ENCODE results near the gene C1orf232. TPM values are rescaled to one million over a fixed set of nuclear protein-coding genes. Genes with fewer than 3 reads are reported as not detected.

Gene C1orf232
- total RNA-seq, 1 experiment from 2014 or later = not detected

GRCh38 chr1:26177182-26177684 is 8.5 kb upstream of the C1orf232 start, which contains the start of gene CNKSR1:
TSS of gene CNKSR1 (plus strand) at chr1:26177491. CDS start at chr1:26177548, 57 bp downstream.
- TF ChIP-seq, protein P1, sequence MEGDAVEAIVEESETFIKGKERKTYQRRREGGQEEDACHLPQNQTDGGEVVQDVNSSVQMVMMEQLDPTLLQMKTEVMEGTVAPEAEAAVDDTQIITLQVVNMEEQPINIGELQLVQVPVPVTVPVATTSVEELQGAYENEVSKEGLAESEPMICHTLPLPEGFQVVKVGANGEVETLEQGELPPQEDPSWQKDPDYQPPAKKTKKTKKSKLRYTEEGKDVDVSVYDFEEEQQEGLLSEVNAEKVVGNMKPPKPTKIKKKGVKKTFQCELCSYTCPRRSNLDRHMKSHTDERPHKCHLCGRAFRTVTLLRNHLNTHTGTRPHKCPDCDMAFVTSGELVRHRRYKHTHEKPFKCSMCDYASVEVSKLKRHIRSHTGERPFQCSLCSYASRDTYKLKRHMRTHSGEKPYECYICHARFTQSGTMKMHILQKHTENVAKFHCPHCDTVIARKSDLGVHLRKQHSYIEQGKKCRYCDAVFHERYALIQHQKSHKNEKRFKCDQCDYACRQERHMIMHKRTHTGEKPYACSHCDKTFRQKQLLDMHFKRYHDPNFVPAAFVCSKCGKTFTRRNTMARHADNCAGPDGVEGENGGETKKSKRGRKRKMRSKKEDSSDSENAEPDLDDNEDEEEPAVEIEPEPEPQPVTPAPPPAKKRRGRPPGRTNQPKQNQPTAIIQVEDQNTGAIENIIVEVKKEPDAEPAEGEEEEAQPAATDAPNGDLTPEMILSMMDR (IDR thresholded peaks at IDR 0.05; ENCODE audit: insufficient read depth in 1 of 2, low read depth in 1 of 2, low read length in 1 of 2, severe bottlenecking in 1 of 2, unreplicated experiment in 1 of 2) = peak; percentile 16 to 53
- H3K27me3 Mint-ChIP-seq (ENCODE audit: insufficient read depth, unreplicated experiment) = no peaks in the 10 kb centered on the region
- no peaks in the 10 kb centered on the region for H3K9me3 Mint-ChIP-seq (ENCODE audit: unreplicated experiment)
- H3K4me3 ChIP-seq (ENCODE audit: low read depth, low read length) = peak within 1 kb of the TSS; percentile 49
- peaks cover 7% of the 10 kb centered on the region for H3K4me1 Mint-ChIP-seq (ENCODE audit: low read depth, unreplicated experiment)
- no peaks in the 10 kb centered on the region for H3K9me3 ChIP-seq
- no peaks in the 10 kb centered on the region for H3K4me1 ChIP-seq
- ChIA-PET CTCF (interaction anchor here (0.9 to 2.6 kb wide), 7 partner anchors 7 to 240 kb away, joined by 3 to 18 read pairs (median 4); partner anchors contain the start of genes CEP85 and ZNF593), POLR2A (interaction anchor here (1.3 kb wide), 1 partner anchor 57 kb away, joined by 4 read pairs; the partner anchor contains the start of gene CEP85)
- H3K36me3 ChIP-seq (ENCODE audit: control insufficient read depth, insufficient read depth, low read length) = peaks cover 1% of the 10 kb centered on the region; the same call in 1 of the 2 replicates
- intact Hi-C loops (cut with micrococcal nuclease; ENCODE audit: unreplicated experiment) = no loop called here
- no TSS peak for BruUV-seq (replicated peaks)
- H3K27ac Mint-ChIP-seq (ENCODE audit: unreplicated experiment) = peak within 1 kb of the TSS; percentile 87
- H3K27me3 ChIP-seq (replicated peaks; ENCODE audit: control insufficient read depth, insufficient read depth, low read length) = no peaks in the 10 kb centered on the region
- H3K36me3 Mint-ChIP-seq (ENCODE audit: insufficient read depth, unreplicated experiment) = no peaks in the 10 kb centered on the region
- H3K4me3 Mint-ChIP-seq (ENCODE audit: unreplicated experiment) = peak within 1 kb of the TSS; percentile 85
- peak; percentile 79 to 82 for DNase-seq

DNA sequence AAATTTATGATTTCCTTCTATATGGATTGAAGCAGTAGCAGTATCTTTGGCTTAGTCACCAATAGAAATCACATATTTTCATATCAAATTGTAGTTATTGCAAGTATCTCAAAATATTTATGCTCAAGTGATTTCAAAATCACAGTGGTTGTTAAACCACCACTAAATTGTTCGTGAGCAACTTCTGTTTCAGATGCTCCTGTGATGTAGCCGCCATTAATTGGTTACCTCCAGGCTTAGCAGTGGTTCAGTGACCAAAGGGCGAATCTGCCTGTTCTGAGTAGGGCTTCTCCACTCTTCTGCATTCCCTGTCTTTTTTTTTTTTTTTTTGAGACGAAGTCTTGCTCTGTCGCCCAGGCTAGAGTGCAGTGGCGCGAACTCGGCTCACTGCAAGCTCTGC is 6.6 kb upstream of the C1orf232 start:
- Histone ChIP-seq H3K36me3 (ENCODE audit: control insufficient read depth, insufficient read depth, low read length) (no peaks in the 10 kb centered on the region), H3K4me1 (no peaks in the 10 kb centered on the region), H3K4me3 (ENCODE audit: low read depth, low read length) (no peak overlapping the region), H3K27me3 (replicated peaks; ENCODE audit: control insufficient read depth, insufficient read depth, low read length) (no peaks in the 10 kb centered on the region), H3K9me3 (no peaks in the 10 kb centered on the region)
- TF ChIP-seq, protein P1 (IDR thresholded peaks at IDR 0.05; ENCODE audit: insufficient read depth in 1 of 2, low read depth in 1 of 2, low read length in 1 of 2, severe bottlenecking in 1 of 2, unreplicated experiment in 1 of 2) = no peak
- CTCF ChIA-PET = no interaction called here
- DNase-seq = no peak
- POLR2A ChIA-PET = no interaction called here
- Mint-ChIP-seq H3K27ac (ENCODE audit: unreplicated experiment) (no peak overlapping the region), H3K9me3 (ENCODE audit: unreplicated experiment) (no peaks in the 10 kb centered on the region), H3K4me3 (ENCODE audit: unreplicated experiment) (no peak overlapping the region), H3K27me3 (ENCODE audit: insufficient read depth, unreplicated experiment) (no peaks in the 10 kb centered on the region), H3K4me1 (ENCODE audit: low read depth, unreplicated experiment) (peaks cover 7% of the 10 kb centered on the region), H3K36me3 (ENCODE audit: insufficient read depth, unreplicated experiment) (peaks cover 4% of the 10 kb centered on the region)
- intact Hi-C loops (cut with micrococcal nuclease; ENCODE audit: unreplicated experiment) = no loop called here
- BruUV-seq (replicated peaks) = no TSS peak

- no peak within 1 kb of the TSS for H3K27ac Mint-ChIP-seq (ENCODE audit: unreplicated experiment)
- no peaks in the 10 kb centered on the region for H3K4me1 Mint-ChIP-seq (ENCODE audit: low read depth, unreplicated experiment)
- DNase-seq = no peak
- POLR2A ChIA-PET = no interaction called here
- CTCF ChIA-PET = no interaction called here
- no TSS peak for BruUV-seq (replicated peaks)
- no peaks in the 10 kb centered on the region for H3K27me3 ChIP-seq (replicated peaks; ENCODE audit: control insufficient read depth, insufficient read depth, low read length)
- intact Hi-C loops (cut with micrococcal nuclease; ENCODE audit: unreplicated experiment) = no loop called here
- peak within 1 kb of the TSS; percentile 79 for H3K4me3 Mint-ChIP-seq (ENCODE audit: unreplicated experiment)
- H3K36me3 ChIP-seq (ENCODE audit: control insufficient read depth, insufficient read depth, low read length) = no peaks in the 10 kb centered on the region
- H3K4me1 ChIP-seq = no peaks in the 10 kb centered on the region
- H3K4me3 ChIP-seq (ENCODE audit: low read depth, low read length) = peak within 1 kb of the TSS; percentile 81
- H3K9me3 ChIP-seq = no peaks in the 10 kb centered on the region
- no peaks in the 10 kb centered on the region for H3K9me3 Mint-ChIP-seq (ENCODE audit: unreplicated experiment)
- peaks cover 9% of the 10 kb centered on the region for H3K36me3 Mint-ChIP-seq (ENCODE audit: insufficient read depth, unreplicated experiment)
- TF ChIP-seq, protein P1 (IDR thresholded peaks at IDR 0.05; ENCODE audit: insufficient read depth in 1 of 2, low read depth in 1 of 2, low read length in 1 of 2, severe bottlenecking in 1 of 2, unreplicated experiment in 1 of 2) = no peak
- H3K27me3 Mint-ChIP-seq (ENCODE audit: insufficient read depth, unreplicated experiment) = no peaks in the 10 kb centered on the region
Measured at GRCh38 chr1:26171084-26172072, 2.6 kb upstream of the C1orf232 start, which contains the start of gene ZNF593OS. TSS of gene ZNF593OS (minus strand) at chr1:26171832. CDS start at chr1:26171661, 171 bp downstream.
